K562 (cell line): ENCODE data around the gene PRDX2. TPM values are rescaled to one million over a fixed set of nuclear protein-coding genes. Genes with fewer than 3 reads are reported as not detected.
A peak's percentile ranks its signal among the peaks of the same experiment; 100 is the strongest.

Source experiments
- DPF2 ChIP-seq: fragments of 450-650 bp; IDR thresholded peaks from 2 replicates; pipeline ENCODE4 v1.6.1; 2016
- FOXK2 ChIP-seq, 2 experiments: fragments of 450-650 bp; IDR thresholded peaks in 1 of 2; conservative IDR thresholded peaks in 1 of 2; 2 replicates each; pipeline ENCODE4 v1.6.1; 2016; ENCODE audit warnings: low read depth in 2 of 2, mild to moderate bottlenecking in 1 of 2
- MCM2 ChIP-seq: fragments of 450-650 bp; IDR thresholded peaks from 2 replicates; pipeline ENCODE4 v1.6.1; 2017; ENCODE audit warnings: low read depth, mild to moderate bottlenecking
- MXI1 ChIP-seq: IDR thresholded peaks from 2 replicates; pipeline ENCODE4 v1.6.1; 2011; ENCODE audit warnings: low read depth, mild to moderate bottlenecking, improper control_type of control experiment, low read length
- RBM17 ChIP-seq: fragments of 200-400 bp; formaldehyde crosslinking; IDR thresholded peaks from 2 replicates; pipeline ENCODE4 v1.6.1; 2017; ENCODE audit warnings: low read depth, mild to moderate bottlenecking, low read length, borderline replicate concordance
- SMARCA5 ChIP-seq: fragments of 450-650 bp; IDR thresholded peaks from 2 replicates; pipeline ENCODE4 v1.6.1; 2016
- TEAD1 ChIP-seq, 2 experiments: fragments of 450-650 bp in 1 of 2; sonication (generic) in 1 of 2; formaldehyde crosslinking; IDR thresholded peaks; 2 replicates each; pipeline versions ENCODE4 v1.4.0 to v1.8.0; 2020 to 2022; ENCODE audit warnings: mild to moderate bottlenecking in 2 of 2, missing genetic modification reagents in 1 of 2
- ZBTB17 ChIP-seq: fragments of 450-650 bp; formaldehyde crosslinking; IDR thresholded peaks from 2 replicates; pipeline ENCODE4 v1.4.0; 2020; ENCODE audit warnings: mild to moderate bottlenecking
- ZKSCAN8 ChIP-seq: fragments of 200-800 bp; sonication (Bioruptor generic); IDR thresholded peaks from 2 replicates; pipeline ENCODE4 v1.6.1; 2016; ENCODE audit warnings: missing genetic modification characterization, missing compliant biosample characterization
- ZNF277 ChIP-seq: fragments of 250-450 bp; sonication (Bioruptor Pico); IDR thresholded peaks from 2 replicates; pipeline ENCODE4 v1.8.0; 2022; ENCODE audit warnings: inconsistent platforms, mild to moderate bottlenecking, moderate library complexity, borderline replicate concordance
- ZNF766 ChIP-seq: fragments of 200-800 bp; sonication (Bioruptor generic); conservative IDR thresholded peaks from 2 replicates; pipeline ENCODE4 v1.6.1; 2016; ENCODE audit warnings: missing genetic modification characterization, missing compliant biosample characterization
- polyA plus RNA-seq, 8 experiments: library from polyadenylated mRNA; depleted of rRNA in 4 of 8; stranded (reverse) in 5 of 8; unstranded in 3 of 8; fragments of >200 nt; fragmentation: Nextera tagmentation in 2 of 8; fragmentation: Illumina TruSeq in 1 of 8; extraction: Ambion mirVana in 2 of 8; extraction: Trizol in 1 of 8; gene quantifications; 2 replicates each; pipeline versions ENCODE4 v1.2.1 to v1.2.3, GENCODE V29; 2011 to 2014; ENCODE audit warnings: inconsistent platforms in 1 of 8, missing spikeins in 1 of 8
- total RNA-seq, 7 experiments: library from RNA; depleted of rRNA in 6 of 7; stranded (reverse); fragments of >200 nt in 6 of 7; fragmentation: Illumina TruSeq in 2 of 7; extraction: Trizol in 2 of 7; gene quantifications; 2 replicates each; pipeline versions ENCODE4 v1.2.1 to v1.2.3, GENCODE V29; 2011 to 2021; ENCODE audit warnings: low replicate concordance in 1 of 7
- TF ChIP-seq, protein P1 (sequence below), 3 experiments: fragments of 200-800 bp in 1 of 3; sonication (Bioruptor generic) in 1 of 3; sonication (generic) in 1 of 3; formaldehyde crosslinking in 1 of 3; IDR thresholded peaks; 2 replicates each; pipeline versions ENCODE4 v1.6.1 to v1.8.0; 2016 to 2022; ENCODE audit warnings: mild to moderate bottlenecking in 2 of 3, missing compliant biosample characterization in 2 of 3, missing genetic modification characterization in 2 of 3, missing genetic modification reagents in 1 of 3
- TF ChIP-seq, protein P2 (sequence below): fragments of 450-650 bp; IDR thresholded peaks from 2 replicates; pipeline ENCODE4 v1.6.1; 2016; ENCODE audit warnings: borderline replicate concordance

The PRDX2 gene
- total and polyA plus RNA-seq, 9 of the 15 experiments (the other 6 are each of a cell fraction or from before 2014, with no cell fraction given) = 206 to 1,183 (median 415) TPM

- TF ChIP-seq ZBTB17 (CRISPR knock-in tag) = peak; percentile 39; the same call in 1 of the 2 replicates
- TF ChIP-seq ZNF766 (CRISPR knock-in tag) = 0 out of 2 replicates have a peak, but pooled peaks have one; percentile 36
- TF ChIP-seq RBM17 = no peak
- TF ChIP-seq, protein P1, sequence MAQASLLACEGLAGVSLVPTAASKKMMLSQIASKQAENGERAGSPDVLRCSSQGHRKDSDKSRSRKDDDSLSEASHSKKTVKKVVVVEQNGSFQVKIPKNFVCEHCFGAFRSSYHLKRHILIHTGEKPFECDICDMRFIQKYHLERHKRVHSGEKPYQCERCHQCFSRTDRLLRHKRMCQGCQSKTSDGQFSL (CRISPR knock-in tag; IDR thresholded peaks at IDR 0.05) = no peak
- TF ChIP-seq, protein P1 (tag; IDR thresholded peaks at IDR 0.05) = 0 out of 4 replicates have a peak, but pooled peaks of 1 of the 2 experiments have one; percentile 29
- peak; percentile 12; the same call in 1 of the 2 replicates for TF ChIP-seq DPF2
- TF ChIP-seq MXI1 = 0 out of 2 replicates have a peak, but pooled peaks have one; percentile 17
- no peak for TF ChIP-seq MCM2
- TF ChIP-seq ZKSCAN8 (CRISPR knock-in tag) = 0 out of 2 replicates have a peak, but pooled peaks have one; percentile 6
- TF ChIP-seq, protein P2, sequence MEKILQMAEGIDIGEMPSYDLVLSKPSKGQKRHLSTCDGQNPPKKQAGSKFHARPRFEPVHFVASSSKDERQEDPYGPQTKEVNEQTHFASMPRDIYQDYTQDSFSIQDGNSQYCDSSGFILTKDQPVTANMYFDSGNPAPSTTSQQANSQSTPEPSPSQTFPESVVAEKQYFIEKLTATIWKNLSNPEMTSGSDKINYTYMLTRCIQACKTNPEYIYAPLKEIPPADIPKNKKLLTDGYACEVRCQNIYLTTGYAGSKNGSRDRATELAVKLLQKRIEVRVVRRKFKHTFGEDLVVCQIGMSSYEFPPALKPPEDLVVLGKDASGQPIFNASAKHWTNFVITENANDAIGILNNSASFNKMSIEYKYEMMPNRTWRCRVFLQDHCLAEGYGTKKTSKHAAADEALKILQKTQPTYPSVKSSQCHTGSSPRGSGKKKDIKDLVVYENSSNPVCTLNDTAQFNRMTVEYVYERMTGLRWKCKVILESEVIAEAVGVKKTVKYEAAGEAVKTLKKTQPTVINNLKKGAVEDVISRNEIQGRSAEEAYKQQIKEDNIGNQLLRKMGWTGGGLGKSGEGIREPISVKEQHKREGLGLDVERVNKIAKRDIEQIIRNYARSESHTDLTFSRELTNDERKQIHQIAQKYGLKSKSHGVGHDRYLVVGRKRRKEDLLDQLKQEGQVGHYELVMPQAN = peak; percentile 35; the same call in 1 of the 2 replicates
- TF ChIP-seq ZNF277 (CRISPR knock-in tag) = no peak
- TF ChIP-seq TEAD1 (CRISPR knock-in tag; IDR thresholded peaks at IDR 0.05) = peak in 1 of 2 experiments; percentile 6; a peak in 1 of 4 replicates
- peak; percentile 56; the same call in 1 of the 2 replicates for TF ChIP-seq SMARCA5
- peak in 1 of 2 experiments; percentile 34; a peak in 1 of 4 replicates for TF ChIP-seq FOXK2 (conservative IDR thresholded peaks at IDR 0.05 in 1 of 2, IDR thresholded peaks at IDR 0.05 in 1 of 2; ENCODE audit: low read depth in 2 of 2)
These were observed 16.6 kb downstream of the PRDX2 start (continued) for GRCh38 chr19:12784871-12785430.
